ENCODE results near the gene NRN1L.
A peak's percentile ranks its signal among the peaks of the same experiment; 100 is the strongest.

The NRN1L gene

GRCh38 chr16:67864594-67864993, 20.1 kb upstream of the NRN1L start:
- Histone ChIP-seq H3K36me3 (ENCODE audit: control insufficient read depth, insufficient read depth, low read length) (peaks cover 12% of the 10 kb centered on the region), H3K27ac (ENCODE audit: low read depth, low read length) (no peak overlapping the region), H3K4me3 (ENCODE audit: low read length) (no peak overlapping the region), H3K9ac (ENCODE audit: low read length) (no peak overlapping the region), H3K4me1 (ENCODE audit: control insufficient read depth, insufficient read depth, low read length) (peaks cover 11% of the 10 kb centered on the region), H3K27me3 (ENCODE audit: control insufficient read depth, insufficient read depth, low read length) (no peaks in the 10 kb centered on the region)

DNA sequence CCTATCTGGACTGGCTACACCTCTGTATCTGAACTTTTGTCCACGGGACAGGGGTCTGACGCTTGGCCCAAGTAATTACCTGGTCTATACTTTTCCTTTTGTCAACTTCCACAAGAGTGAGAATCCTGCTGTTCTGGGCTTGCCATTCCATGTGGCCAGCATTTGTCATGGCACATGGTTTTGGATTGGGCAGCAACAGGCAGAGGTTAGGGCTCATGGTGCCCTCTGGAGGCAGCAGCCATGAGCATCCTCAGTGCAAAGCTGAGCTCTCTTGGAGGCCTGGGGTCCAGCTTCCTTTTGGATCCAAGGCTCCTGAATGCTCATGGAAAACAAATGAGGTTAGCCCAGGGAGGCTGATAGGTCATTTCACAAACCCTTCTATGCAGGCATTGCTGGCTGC, 19.4 kb upstream of the NRN1L start:
- no peaks in the 10 kb centered on the region for H3K27me3 ChIP-seq (ENCODE audit: control insufficient read depth, insufficient read depth, low read length)
- H3K4me1 ChIP-seq (ENCODE audit: control insufficient read depth, insufficient read depth, low read length): peaks cover 11% of the 10 kb centered on the region
- H3K9ac ChIP-seq (ENCODE audit: low read length): no peak overlapping the region
- no peak overlapping the region for H3K27ac ChIP-seq (ENCODE audit: low read depth, low read length)
- H3K4me3 ChIP-seq (ENCODE audit: low read length): no peak overlapping the region
- peaks cover 12% of the 10 kb centered on the region for H3K36me3 ChIP-seq (ENCODE audit: control insufficient read depth, insufficient read depth, low read length)

- no peaks in the 10 kb centered on the region for H3K27me3 ChIP-seq (ENCODE audit: control insufficient read depth, insufficient read depth, low read length)
- H3K4me1 ChIP-seq (ENCODE audit: control insufficient read depth, insufficient read depth, low read length): peaks cover 8% of the 10 kb centered on the region
- no peak overlapping the region for H3K27ac ChIP-seq (ENCODE audit: low read depth, low read length)
- no peak overlapping the region for H3K9ac ChIP-seq (ENCODE audit: low read length)
- peaks cover 8% of the 10 kb centered on the region for H3K36me3 ChIP-seq (ENCODE audit: control insufficient read depth, insufficient read depth, low read length)
- H3K4me3 ChIP-seq (ENCODE audit: low read length): no peak overlapping the region
Measured at GRCh38 chr16:67868290-67868689, 16.4 kb upstream of the NRN1L start.

DNA sequence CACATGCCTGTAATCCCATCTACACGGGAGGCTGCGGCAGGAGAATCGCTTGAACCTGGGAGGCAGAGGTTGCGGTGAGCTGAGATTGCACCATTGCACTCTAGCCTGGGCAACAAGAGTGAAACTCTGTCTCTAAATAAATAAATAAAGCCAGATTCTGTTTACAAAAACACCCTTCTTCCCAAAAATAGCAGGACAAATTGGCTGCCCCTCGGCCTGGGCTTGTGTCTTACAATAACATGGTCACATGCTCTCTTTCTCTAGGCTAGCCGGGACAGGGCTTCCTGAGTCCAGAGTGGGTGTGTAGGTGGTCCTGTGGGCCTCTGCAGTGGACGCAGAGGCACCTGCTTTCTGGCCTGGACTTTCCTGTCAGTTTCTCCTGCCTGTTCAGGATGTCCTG, 15.0 kb upstream of the NRN1L start:
- Histone ChIP-seq H3K27ac (ENCODE audit: low read depth, low read length) (no peak overlapping the region), H3K4me3 (ENCODE audit: low read length) (no peak overlapping the region), H3K4me1 (ENCODE audit: control insufficient read depth, insufficient read depth, low read length) (peaks cover 11% of the 10 kb centered on the region), H3K9ac (ENCODE audit: low read length) (no peak overlapping the region), H3K36me3 (ENCODE audit: control insufficient read depth, insufficient read depth, low read length) (peaks cover 8% of the 10 kb centered on the region), H3K27me3 (ENCODE audit: control insufficient read depth, insufficient read depth, low read length) (no peaks in the 10 kb centered on the region)

DNA sequence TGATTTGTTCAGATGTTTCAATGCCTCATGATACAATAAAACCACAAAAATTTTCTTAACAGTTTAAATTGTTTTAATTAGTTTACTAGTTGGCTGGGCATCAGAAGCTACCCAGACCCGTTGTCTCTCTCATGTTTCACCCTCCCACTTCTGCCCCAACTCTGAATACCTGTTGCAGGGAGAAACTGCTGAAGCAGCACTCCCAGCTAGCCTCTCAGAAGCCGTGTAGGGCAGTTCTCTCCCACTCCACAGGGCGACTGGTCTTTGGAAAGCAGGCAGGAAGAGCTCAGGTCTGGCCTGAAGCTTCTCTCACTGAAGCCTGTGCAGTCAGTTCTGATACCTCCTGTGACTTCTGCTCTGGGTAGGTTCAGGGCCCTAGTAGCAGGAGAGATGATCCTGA, 13.4 kb upstream of the NRN1L start:
- Histone ChIP-seq H3K27ac (ENCODE audit: low read depth, low read length) (no peak overlapping the region), H3K36me3 (ENCODE audit: control insufficient read depth, insufficient read depth, low read length) (peaks cover 8% of the 10 kb centered on the region), H3K9ac (ENCODE audit: low read length) (no peak overlapping the region), H3K4me3 (ENCODE audit: low read length) (no peak overlapping the region), H3K4me1 (ENCODE audit: control insufficient read depth, insufficient read depth, low read length) (peaks cover 11% of the 10 kb centered on the region), H3K27me3 (ENCODE audit: control insufficient read depth, insufficient read depth, low read length) (no peaks in the 10 kb centered on the region)

DNA sequence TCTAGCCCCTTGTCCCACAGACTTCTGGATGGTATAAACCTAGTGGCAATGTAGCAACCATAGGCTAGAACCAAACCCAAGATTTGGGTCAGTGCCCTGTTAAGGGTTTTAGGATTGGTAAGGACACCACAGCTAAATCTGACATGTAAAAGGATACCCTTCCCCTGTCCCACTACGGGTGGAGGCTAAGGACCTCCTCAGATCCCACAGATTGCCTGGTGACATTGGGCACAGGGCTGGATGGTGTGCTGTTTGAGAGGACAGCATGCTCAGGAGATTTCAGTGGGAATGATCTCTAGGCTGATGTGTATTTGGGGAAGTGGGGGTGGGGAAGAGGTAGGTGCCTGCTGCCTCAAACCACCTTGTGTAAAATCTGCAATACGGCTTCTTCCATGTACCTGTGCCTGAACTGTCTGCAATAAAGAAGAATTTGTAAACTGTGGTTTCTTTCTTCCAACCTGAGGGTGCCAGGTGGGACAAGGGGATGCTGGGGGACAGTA, 12.5 kb upstream of the NRN1L start:
- H3K9ac ChIP-seq (ENCODE audit: low read length): peak overlapping the region; percentile 40
- peaks cover 11% of the 10 kb centered on the region for H3K4me1 ChIP-seq (ENCODE audit: control insufficient read depth, insufficient read depth, low read length)
- H3K27ac ChIP-seq (ENCODE audit: low read depth, low read length): peak overlapping the region; percentile 74
- H3K27me3 ChIP-seq (ENCODE audit: control insufficient read depth, insufficient read depth, low read length): no peaks in the 10 kb centered on the region
- H3K4me3 ChIP-seq (ENCODE audit: low read length): peak overlapping the region; percentile 92
- peaks cover 17% of the 10 kb centered on the region for H3K36me3 ChIP-seq (ENCODE audit: control insufficient read depth, insufficient read depth, low read length)

DNA sequence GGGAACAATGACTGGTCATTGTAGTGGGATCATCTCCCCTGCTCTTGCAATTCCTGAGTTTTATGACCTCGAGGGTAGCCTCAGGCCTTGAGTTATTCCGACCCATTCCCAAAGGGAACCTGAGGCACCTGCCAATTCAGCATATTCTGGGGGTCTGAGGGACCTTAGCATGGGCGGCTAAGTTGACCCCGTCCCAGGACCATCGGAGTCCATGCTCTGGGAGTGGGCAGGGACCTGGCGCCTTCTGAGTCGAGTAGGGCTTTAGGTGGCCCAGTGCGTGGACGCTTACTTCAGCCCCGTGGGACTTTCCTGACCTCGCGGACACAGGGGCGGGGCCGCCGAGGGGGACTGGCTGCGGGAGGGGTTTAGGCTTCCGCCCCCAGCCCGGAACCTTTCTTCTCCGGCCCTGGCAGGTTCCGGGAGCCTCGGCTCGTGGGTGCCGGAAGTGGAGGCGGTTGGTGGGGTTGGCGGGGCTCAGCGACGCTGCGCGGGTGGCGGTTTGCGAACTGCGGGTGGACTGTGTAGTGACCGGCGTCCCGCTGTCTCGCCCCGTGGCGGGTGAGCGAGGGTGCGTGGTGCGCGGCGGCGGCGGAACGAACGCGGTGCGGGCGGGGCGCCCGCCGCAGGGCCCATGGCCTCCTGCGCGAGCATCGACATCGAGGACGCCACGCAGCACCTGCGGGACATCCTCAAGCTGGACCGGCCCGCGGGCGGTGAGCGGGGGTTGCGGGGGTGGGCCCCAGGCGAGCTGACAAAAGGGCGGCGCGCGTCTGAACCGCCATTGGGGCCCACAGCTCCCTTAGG, 11.9 kb upstream of the NRN1L start, which contains the start of gene EDC4:
EDC4 (plus strand) TSS at position 422 of the 804 bp plus-strand sequence; CDS start at position 632, 210 bp downstream.
- Histone ChIP-seq H3K27me3 (ENCODE audit: control insufficient read depth, insufficient read depth, low read length) (no peaks in the 10 kb centered on the region), H3K27ac (ENCODE audit: low read depth, low read length) (peak within 1 kb of the TSS; percentile 74), H3K9ac (ENCODE audit: low read length) (peak within 1 kb of the TSS; percentile 76), H3K36me3 (ENCODE audit: control insufficient read depth, insufficient read depth, low read length) (peaks cover 23% of the 10 kb centered on the region), H3K4me3 (ENCODE audit: low read length) (peak within 1 kb of the TSS; percentile 92), H3K4me1 (ENCODE audit: control insufficient read depth, insufficient read depth, low read length) (peaks cover 11% of the 10 kb centered on the region)

- H3K27ac ChIP-seq (ENCODE audit: low read depth, low read length): peak overlapping the region; percentile 74
- no peaks in the 10 kb centered on the region for H3K27me3 ChIP-seq (ENCODE audit: control insufficient read depth, insufficient read depth, low read length)
- peak overlapping the region; percentile 76 for H3K9ac ChIP-seq (ENCODE audit: low read length)
- peak overlapping the region; percentile 92 for H3K4me3 ChIP-seq (ENCODE audit: low read length)
- peaks cover 11% of the 10 kb centered on the region for H3K4me1 ChIP-seq (ENCODE audit: control insufficient read depth, insufficient read depth, low read length)
- H3K36me3 ChIP-seq (ENCODE audit: control insufficient read depth, insufficient read depth, low read length): peaks cover 27% of the 10 kb centered on the region
Measured at GRCh38 chr16:67873435-67874370, 11.0 kb upstream of the NRN1L start.

GRCh38 chr16:67874372-67874771, 10.3 kb upstream of the NRN1L start:
- peak overlapping the region; percentile 92 for H3K4me3 ChIP-seq (ENCODE audit: low read length)
- H3K9ac ChIP-seq (ENCODE audit: low read length): no peak overlapping the region
- H3K4me1 ChIP-seq (ENCODE audit: control insufficient read depth, insufficient read depth, low read length): peaks cover 11% of the 10 kb centered on the region
- H3K27ac ChIP-seq (ENCODE audit: low read depth, low read length): no peak overlapping the region
- no peaks in the 10 kb centered on the region for H3K27me3 ChIP-seq (ENCODE audit: control insufficient read depth, insufficient read depth, low read length)
- peaks cover 33% of the 10 kb centered on the region for H3K36me3 ChIP-seq (ENCODE audit: control insufficient read depth, insufficient read depth, low read length)

- Histone ChIP-seq H3K4me3 (ENCODE audit: low read length) (no peak overlapping the region), H3K4me1 (ENCODE audit: control insufficient read depth, insufficient read depth, low read length) (peaks cover 11% of the 10 kb centered on the region), H3K9ac (ENCODE audit: low read length) (no peak overlapping the region), H3K27me3 (ENCODE audit: control insufficient read depth, insufficient read depth, low read length) (no peaks in the 10 kb centered on the region), H3K27ac (ENCODE audit: low read depth, low read length) (no peak overlapping the region), H3K36me3 (ENCODE audit: control insufficient read depth, insufficient read depth, low read length) (peaks cover 59% of the 10 kb centered on the region)
Measured at GRCh38 chr16:67877064-67877463, 7.6 kb upstream of the NRN1L start.

GRCh38 chr16:67878232-67878631, 6.5 kb upstream of the NRN1L start:
- peaks cover 71% of the 10 kb centered on the region for H3K36me3 ChIP-seq (ENCODE audit: control insufficient read depth, insufficient read depth, low read length)
- no peak overlapping the region for H3K4me3 ChIP-seq (ENCODE audit: low read length)
- H3K27me3 ChIP-seq (ENCODE audit: control insufficient read depth, insufficient read depth, low read length): no peaks in the 10 kb centered on the region
- H3K9ac ChIP-seq (ENCODE audit: low read length): no peak overlapping the region
- no peak overlapping the region for H3K27ac ChIP-seq (ENCODE audit: low read depth, low read length)
- H3K4me1 ChIP-seq (ENCODE audit: control insufficient read depth, insufficient read depth, low read length): peaks cover 9% of the 10 kb centered on the region

GRCh38 chr16:67878846-67879245, 5.8 kb upstream of the NRN1L start:
- Histone ChIP-seq H3K36me3 (ENCODE audit: control insufficient read depth, insufficient read depth, low read length) (peaks cover 76% of the 10 kb centered on the region), H3K4me3 (ENCODE audit: low read length) (no peak overlapping the region), H3K27me3 (ENCODE audit: control insufficient read depth, insufficient read depth, low read length) (no peaks in the 10 kb centered on the region), H3K4me1 (ENCODE audit: control insufficient read depth, insufficient read depth, low read length) (peaks cover 7% of the 10 kb centered on the region), H3K9ac (ENCODE audit: low read length) (no peak overlapping the region), H3K27ac (ENCODE audit: low read depth, low read length) (no peak overlapping the region)
